GM18951 (cell line): ENCODE data around the gene HOXD3.

ENCODE experiments used
- POLR2A ChIP-seq: IDR thresholded peaks from 4 replicates; pipeline ENCODE4 v1.6.1; 2011; ENCODE audit warnings: mild to moderate bottlenecking; ENCODE audit not compliant: insufficient read length, insufficient read depth; ENCODE audit errors: extremely low read depth
- in situ Hi-C: fragments of 300-500 bp; cut with MboI; formaldehyde crosslinking; loops from one replicate; pipeline ENCODE4 v1.12.0; 2022; ENCODE audit warnings: low sequenced_read_pairs, mixed read lengths, inconsistent platforms; ENCODE audit not compliant: unreplicated experiment

HOXD3 gene

GRCh38 chr2:176151442-176152287 lies 5.4 kb upstream of the HOXD3 start, which contains the start of gene HOXD4:
TSS of gene HOXD4 (plus strand) at chr2:176151550. CDS start at chr2:176151634, 84 bp downstream.
- in situ Hi-C loops: no loop called here

GRCh38 chr2:176152350-176153181 lies 4.5 kb upstream of the HOXD3 start:
- TF ChIP-seq POLR2A: no peak
- in situ Hi-C loops: no loop called here

More at GRCh38 chr2:176151442-176152287, 5.4 kb upstream of the HOXD3 start, which contains the start of gene HOXD4:
- no peak for TF ChIP-seq POLR2A

GRCh38 chr2:176154576-176155252 lies 2.4 kb upstream of the HOXD3 start:
- no peak for TF ChIP-seq POLR2A
- in situ Hi-C loops: no loop called here

GRCh38 chr2:176155356-176156044 lies 1.6 kb upstream of the HOXD3 start:
- in situ Hi-C loops: no loop called here
- TF ChIP-seq POLR2A: no peak

GRCh38 chr2:176156301-176156806 lies 753 bp upstream of the HOXD3 start:
- in situ Hi-C loops: no loop called here
- TF ChIP-seq POLR2A: no peak

- TF ChIP-seq POLR2A: no peak
- in situ Hi-C loops: no loop called here
Measured at GRCh38 chr2:176157499-176158185, 535 bp downstream of the HOXD3 start.

- in situ Hi-C loops: no loop called here
Measured at GRCh38 chr2:176158186-176158591, 1.1 kb downstream of the HOXD3 start.

GRCh38 chr2:176158855-176159662 lies 2.0 kb downstream of the HOXD3 start:
- TF ChIP-seq POLR2A: no peak
- in situ Hi-C loops: no loop called here

More at GRCh38 chr2:176158186-176158591, 1.1 kb downstream of the HOXD3 start:
- no peak for TF ChIP-seq POLR2A

GRCh38 chr2:176159663-176160250 lies 2.6 kb downstream of the HOXD3 start:
- in situ Hi-C loops: no loop called here
- TF ChIP-seq POLR2A: no peak

- in situ Hi-C loops: no loop called here
- no peak for TF ChIP-seq POLR2A
Measured at GRCh38 chr2:176160251-176160985, 3.3 kb downstream of the HOXD3 start.
